AG08395 (cell line): ENCODE measurements around the gene CELA1.
"Not testable (repeated sequence)": the region's sequence is repeated elsewhere in the genome, so short reads cannot be mapped to it uniquely, and the experiment has no call there.

Experiments used
- DNase-seq: peaks from one replicate; pipeline ENCODE4 v3.0.0; 2012; ENCODE audit warnings: mixed read lengths, low spot score

CELA1 gene

DNA sequence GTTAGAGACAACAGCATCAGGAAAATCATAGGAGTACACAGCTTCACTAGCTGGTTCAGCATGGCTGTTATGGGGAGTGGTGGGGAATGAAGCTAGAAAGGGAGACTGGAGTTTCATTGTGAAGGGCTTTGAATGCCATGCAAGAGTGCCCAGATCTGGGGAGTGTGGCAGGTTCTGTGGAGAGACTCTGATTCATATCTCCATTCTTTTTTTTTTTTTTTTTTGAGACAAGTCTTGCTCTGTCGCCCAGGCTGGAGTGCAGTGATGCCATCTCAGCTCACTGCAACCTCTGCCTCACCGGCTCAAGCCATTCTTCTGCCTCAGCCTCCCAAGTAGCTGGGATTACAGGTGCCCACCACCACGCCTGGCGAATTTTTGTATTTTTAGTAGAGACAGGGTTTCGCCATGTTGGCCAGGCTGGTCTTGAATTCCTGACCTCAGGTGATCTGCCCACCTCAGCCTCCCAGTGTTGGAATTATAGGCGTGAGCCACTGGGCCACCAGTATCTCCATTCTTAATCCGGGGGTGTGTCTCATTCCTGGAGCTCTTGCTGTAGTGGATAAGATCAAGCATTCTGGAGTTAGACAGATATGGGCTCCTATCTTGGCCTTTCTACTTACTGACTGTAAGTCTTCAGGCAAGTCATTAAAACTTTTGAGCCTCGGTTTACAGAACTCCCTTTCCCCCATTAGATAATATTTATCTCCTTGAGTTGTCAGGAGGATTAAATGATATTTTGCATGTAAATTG, 28.2 kb downstream of the CELA1 start:
- not testable (repeated sequence) for DNase-seq

DNA sequence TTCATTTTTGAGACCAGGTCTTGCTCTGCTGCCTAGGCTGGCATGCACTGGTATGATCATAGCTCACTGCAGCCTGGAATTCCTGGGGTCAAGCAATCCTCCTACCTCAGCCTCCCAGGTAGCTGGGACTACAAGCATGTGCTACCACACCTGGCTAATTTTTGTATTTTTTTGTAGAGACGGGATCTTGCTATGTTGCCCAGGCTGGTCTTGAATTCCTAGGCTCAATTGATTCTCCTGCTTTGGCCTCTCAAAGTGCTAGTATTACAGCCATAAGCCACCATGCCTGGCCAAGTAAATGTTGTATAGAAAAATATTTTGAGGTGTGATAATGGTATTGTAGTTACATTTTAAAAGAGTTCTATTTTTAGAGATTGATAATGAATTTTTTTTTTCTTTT, 35.1 kb downstream of the CELA1 start:
- DNase-seq, result no peak

GRCh38 chr12:51307655-51308593, 38.6 kb downstream of the CELA1 start:
- peak; percentile 92 for DNase-seq

DNA sequence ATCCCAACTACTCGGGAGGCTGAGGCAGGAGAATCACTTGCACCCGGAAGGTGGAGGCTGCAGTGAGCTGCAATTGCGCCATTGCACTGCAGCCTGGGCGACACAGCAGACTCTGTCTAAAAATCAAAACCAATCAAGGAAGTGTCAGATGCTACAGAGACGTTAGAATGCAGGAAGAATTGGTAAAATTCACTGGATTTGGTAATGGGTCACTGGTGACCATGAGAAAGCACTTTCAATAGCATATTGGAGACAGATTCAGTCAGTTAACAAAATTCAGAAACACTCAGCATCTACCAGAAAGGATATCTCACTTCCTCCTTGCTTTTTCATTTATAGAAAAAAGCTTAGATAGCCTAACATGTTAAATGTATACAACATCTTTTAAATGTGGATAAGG, 40.0 kb downstream of the CELA1 start:
- DNase-seq, result no peak

GRCh38 chr12:51300768-51301167, 45.7 kb downstream of the CELA1 start:
- not testable (repeated sequence) for DNase-seq

GRCh38 chr12:51295651-51296050, 50.8 kb downstream of the CELA1 start:
- DNase-seq, result no peak

- not testable (repeated sequence) for DNase-seq
Observed at GRCh38 chr12:51294097-51294496, 52.4 kb downstream of the CELA1 start.

GRCh38 chr12:51293696-51294095, 52.8 kb downstream of the CELA1 start:
- no peak for DNase-seq

DNA sequence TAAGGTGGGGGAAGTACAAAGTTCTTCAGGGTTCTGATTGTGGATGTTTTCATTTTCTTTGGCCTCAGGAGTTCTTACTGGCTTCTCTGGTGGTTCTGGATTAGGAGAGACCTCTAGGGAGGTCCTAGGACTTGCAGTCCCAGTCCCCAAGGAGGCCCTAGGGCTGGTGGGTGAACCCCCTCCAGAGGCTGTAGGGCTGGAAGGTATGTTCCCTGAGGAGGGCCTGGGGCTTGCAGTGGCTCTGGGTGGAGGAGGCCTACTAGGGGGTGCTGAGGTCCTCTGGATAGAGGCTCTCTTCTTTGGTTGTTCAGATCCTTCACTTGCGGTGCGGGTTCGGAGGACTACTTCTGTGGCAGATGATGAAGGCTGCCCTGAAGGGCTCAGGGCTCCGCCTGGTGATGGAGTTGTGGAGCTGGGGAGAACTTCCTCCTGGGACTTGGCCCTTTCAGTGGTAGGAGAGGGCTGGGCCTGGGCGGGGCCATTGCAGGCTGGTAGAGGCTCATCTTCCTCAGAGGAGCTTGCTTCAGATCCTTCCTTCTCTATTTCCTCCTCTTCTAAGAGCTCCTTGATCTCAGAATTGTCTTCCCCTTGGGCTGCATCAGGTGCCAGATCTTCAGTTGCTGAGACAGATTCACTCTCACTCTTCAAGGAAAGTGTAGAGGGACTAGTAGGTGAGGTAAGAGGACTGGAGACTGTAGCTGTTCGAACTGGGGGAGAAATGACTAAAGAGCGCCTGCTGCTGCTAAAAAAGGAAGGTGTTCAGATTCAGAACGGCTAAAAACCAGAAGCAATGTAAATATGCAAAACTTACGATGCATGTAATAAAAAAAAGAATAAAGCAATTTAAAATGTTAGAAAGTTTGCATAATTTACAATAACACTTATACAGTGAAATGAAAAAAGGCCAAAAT, 54.6 kb downstream of the CELA1 start:
- DNase-seq, result not testable (repeated sequence)

DNA sequence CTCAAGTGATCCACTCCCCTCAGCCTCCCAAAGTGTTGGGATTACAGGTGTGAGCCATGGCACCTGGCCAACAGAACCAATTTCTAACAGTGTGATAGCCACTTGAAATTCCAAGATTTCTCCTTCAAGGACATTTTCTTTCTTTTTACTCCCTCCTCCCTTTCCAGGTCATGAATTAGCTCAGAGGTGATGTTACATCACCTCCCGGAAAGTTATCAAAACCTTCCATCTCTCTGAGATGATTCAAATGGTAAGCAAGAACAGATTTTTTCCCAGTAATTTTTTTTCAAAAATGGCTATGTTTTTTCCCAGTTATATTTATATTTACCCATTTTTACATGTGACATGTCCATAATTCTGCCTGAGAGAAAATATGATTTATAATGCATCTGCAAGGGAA, 60.6 kb downstream of the CELA1 start:
- DNase-seq, result no peak

DNA sequence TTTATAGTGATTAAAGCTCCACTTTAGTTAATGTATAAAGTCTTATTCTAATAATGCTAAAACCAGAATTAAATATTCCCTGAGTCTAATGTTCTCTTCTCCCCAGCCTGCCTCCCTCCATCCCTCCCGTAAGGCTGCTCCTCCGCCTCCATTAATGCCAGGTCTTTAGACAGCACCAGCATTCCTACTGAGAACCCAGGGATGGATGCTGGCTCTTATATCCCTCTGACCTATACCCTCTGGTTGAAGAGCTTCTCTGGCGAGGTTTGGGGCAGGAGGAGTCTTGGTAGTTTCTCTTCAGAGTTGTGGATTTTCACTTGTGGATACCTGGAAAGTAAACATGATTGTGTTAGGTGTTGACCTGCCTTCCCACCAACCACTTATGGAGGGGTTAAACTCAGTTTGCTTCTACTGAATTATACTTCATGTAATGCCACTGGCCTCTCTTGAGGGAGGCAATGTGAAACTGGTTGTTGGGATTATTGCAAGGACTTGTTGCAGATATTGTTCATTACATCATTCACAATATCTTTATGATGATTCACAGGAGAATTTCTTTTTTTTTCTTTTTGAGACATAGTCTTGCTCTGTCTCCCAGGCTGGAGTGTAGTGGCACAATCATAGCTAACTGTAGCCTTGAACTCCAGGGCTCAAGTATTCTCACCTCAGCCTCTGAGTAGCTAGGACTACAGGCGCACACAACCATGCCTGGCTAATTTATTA, 65.1 kb downstream of the CELA1 start:
- peak; percentile 66 for DNase-seq
